SJSA1 (cell line): Measurements from ENCODE around the gene AMACR. TPM values are rescaled to one million over a fixed set of nuclear protein-coding genes. Genes with fewer than 3 reads are reported as not detected.

Source experiments
- total RNA-seq: library from RNA; depleted of rRNA; stranded (reverse); fragments of >200 nt; shearing (Covaris generic); gene quantifications from 2 replicates; pipeline ENCODE4 v1.2.3, GENCODE V29; 2014; rRNA removed

AMACR gene
- total RNA-seq, 1 experiment from 2014 or later, result 5.9 TPM

Other genes with a start within 250 kb of the AMACR start
- 3.9 and 9.1 TPM in 2 replicates for gene ADAMTS12, start 116.1 kb downstream of the AMACR start, total RNA-seq
- not detected in 2 replicates for gene RXFP3, start 71.7 kb downstream of the AMACR start, total RNA-seq
- gene SLC45A2, start 23.4 kb downstream of the AMACR start, total RNA-seq, result not detected in 2 replicates
- gene C1QTNF3, start 35.2 kb upstream of the AMACR start, total RNA-seq, result 0.24 TPM in 1 of 2 replicates, not detected in the other